Liver (tissue), 3 donors: Measurements from ENCODE around the gene SEC11C.

Experiments used
- EGR1 ChIP-seq, 2 donors: IDR thresholded peaks; 2 replicates each; pipeline ENCODE4 v1.6.1; 2016 to 2018; ENCODE audit warnings: antibody characterized with exemption in 2 of 2, low read depth in 2 of 2
- FOXA1 ChIP-seq: IDR thresholded peaks from 2 replicates; pipeline ENCODE4 v1.6.1; 2016; ENCODE audit warnings: antibody characterized with exemption
- GABPA ChIP-seq, 2 donors: IDR thresholded peaks in 1 of 2; conservative IDR thresholded peaks in 1 of 2; 2 replicates each; pipeline ENCODE4 v1.6.1; 2016; ENCODE audit warnings: antibody characterized with exemption in 2 of 2, mild to moderate bottlenecking in 1 of 2, moderate library complexity in 1 of 2
- HNF4A ChIP-seq, 2 donors: conservative IDR thresholded peaks; 2 replicates each; pipeline ENCODE4 v1.6.1; 2016; ENCODE audit warnings: antibody characterized with exemption in 2 of 2, mild to moderate bottlenecking in 2 of 2
- HNF4G ChIP-seq: IDR thresholded peaks from 2 replicates; pipeline ENCODE4 v1.6.1; 2016; ENCODE audit warnings: antibody characterized with exemption
- NR2F2 ChIP-seq: IDR thresholded peaks from 2 replicates; pipeline ENCODE4 v1.6.1; 2016; ENCODE audit warnings: antibody characterized with exemption
- RAD21 ChIP-seq, 2 donors: IDR thresholded peaks; 2 replicates each; pipeline ENCODE4 v1.6.1; 2016; ENCODE audit warnings: antibody characterized with exemption in 2 of 2, mild to moderate bottlenecking in 2 of 2
- TAF1 ChIP-seq: conservative IDR thresholded peaks from 2 replicates; pipeline ENCODE4 v1.6.1; 2016; ENCODE audit warnings: antibody characterized with exemption, mild to moderate bottlenecking
- TF ChIP-seq, protein P1 (sequence below): fragments of 150-350 bp; IDR thresholded peaks from 2 replicates; pipeline ENCODE4 v1.5.1; 2017; ENCODE audit warnings: improper control_type of control experiment, low read depth, low read length; ENCODE audit not compliant: missing input control
- TF ChIP-seq, protein P2 (sequence below): IDR thresholded peaks from 2 replicates; pipeline ENCODE4 v1.6.1; 2016; ENCODE audit warnings: antibody characterized with exemption, mild to moderate bottlenecking
- TF ChIP-seq, protein P3 (sequence below): IDR thresholded peaks from 2 replicates; pipeline ENCODE4 v1.6.1; 2016; ENCODE audit warnings: antibody characterized with exemption
- TF ChIP-seq, protein P4 (sequence below): IDR thresholded peaks from 2 replicates; pipeline ENCODE4 v1.6.1; 2016; ENCODE audit warnings: antibody characterized with exemption
- donor health status: healthy.
- donor health status: healthy.

DNA sequence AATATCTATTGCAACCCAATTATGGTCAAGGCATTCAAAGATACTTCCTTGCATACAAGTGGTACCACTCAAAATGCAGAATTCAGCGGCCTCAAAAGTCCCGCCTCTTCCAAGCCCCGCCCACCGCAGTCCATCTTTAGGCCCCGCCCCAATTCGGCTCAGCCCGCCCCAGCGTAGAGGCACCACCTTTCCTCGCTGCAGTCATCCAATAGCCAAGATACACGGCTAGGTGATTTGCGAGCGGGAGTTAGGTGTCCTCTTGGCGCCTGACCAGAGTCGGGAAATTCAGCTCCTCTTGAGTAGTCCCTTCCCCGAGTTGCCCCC is 431 bp upstream of the SEC11C start:
- TF ChIP-seq, protein P1, sequence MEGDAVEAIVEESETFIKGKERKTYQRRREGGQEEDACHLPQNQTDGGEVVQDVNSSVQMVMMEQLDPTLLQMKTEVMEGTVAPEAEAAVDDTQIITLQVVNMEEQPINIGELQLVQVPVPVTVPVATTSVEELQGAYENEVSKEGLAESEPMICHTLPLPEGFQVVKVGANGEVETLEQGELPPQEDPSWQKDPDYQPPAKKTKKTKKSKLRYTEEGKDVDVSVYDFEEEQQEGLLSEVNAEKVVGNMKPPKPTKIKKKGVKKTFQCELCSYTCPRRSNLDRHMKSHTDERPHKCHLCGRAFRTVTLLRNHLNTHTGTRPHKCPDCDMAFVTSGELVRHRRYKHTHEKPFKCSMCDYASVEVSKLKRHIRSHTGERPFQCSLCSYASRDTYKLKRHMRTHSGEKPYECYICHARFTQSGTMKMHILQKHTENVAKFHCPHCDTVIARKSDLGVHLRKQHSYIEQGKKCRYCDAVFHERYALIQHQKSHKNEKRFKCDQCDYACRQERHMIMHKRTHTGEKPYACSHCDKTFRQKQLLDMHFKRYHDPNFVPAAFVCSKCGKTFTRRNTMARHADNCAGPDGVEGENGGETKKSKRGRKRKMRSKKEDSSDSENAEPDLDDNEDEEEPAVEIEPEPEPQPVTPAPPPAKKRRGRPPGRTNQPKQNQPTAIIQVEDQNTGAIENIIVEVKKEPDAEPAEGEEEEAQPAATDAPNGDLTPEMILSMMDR, result no peak
- TF ChIP-seq EGR1 (IDR thresholded peaks at IDR 0.05; ENCODE audit: low read depth in 2 of 2) (no peak), NR2F2 (no peak), HNF4A (conservative IDR thresholded peaks at IDR 0.05) (no peak), TAF1 (peak; percentile 60), FOXA1 (no peak), GABPA (IDR thresholded peaks at IDR 0.05 in 1 of 2, conservative IDR thresholded peaks at IDR 0.05 in 1 of 2) (no peak), HNF4G (no peak), RAD21 (IDR thresholded peaks at IDR 0.05) (no peak)
- TF ChIP-seq, protein P2, sequence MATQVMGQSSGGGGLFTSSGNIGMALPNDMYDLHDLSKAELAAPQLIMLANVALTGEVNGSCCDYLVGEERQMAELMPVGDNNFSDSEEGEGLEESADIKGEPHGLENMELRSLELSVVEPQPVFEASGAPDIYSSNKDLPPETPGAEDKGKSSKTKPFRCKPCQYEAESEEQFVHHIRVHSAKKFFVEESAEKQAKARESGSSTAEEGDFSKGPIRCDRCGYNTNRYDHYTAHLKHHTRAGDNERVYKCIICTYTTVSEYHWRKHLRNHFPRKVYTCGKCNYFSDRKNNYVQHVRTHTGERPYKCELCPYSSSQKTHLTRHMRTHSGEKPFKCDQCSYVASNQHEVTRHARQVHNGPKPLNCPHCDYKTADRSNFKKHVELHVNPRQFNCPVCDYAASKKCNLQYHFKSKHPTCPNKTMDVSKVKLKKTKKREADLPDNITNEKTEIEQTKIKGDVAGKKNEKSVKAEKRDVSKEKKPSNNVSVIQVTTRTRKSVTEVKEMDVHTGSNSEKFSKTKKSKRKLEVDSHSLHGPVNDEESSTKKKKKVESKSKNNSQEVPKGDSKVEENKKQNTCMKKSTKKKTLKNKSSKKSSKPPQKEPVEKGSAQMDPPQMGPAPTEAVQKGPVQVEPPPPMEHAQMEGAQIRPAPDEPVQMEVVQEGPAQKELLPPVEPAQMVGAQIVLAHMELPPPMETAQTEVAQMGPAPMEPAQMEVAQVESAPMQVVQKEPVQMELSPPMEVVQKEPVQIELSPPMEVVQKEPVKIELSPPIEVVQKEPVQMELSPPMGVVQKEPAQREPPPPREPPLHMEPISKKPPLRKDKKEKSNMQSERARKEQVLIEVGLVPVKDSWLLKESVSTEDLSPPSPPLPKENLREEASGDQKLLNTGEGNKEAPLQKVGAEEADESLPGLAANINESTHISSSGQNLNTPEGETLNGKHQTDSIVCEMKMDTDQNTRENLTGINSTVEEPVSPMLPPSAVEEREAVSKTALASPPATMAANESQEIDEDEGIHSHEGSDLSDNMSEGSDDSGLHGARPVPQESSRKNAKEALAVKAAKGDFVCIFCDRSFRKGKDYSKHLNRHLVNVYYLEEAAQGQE, result no peak
- TF ChIP-seq, protein P3, sequence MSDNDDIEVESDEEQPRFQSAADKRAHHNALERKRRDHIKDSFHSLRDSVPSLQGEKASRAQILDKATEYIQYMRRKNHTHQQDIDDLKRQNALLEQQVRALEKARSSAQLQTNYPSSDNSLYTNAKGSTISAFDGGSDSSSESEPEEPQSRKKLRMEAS, result no peak
- TF ChIP-seq, protein P4, sequence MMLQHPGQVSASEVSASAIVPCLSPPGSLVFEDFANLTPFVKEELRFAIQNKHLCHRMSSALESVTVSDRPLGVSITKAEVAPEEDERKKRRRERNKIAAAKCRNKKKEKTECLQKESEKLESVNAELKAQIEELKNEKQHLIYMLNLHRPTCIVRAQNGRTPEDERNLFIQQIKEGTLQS, result no peak
